HG03354 (cell line): ENCODE data around the gene AP1G2.

Source experiments
- ATAC-seq: cut with Tn5 transposase; IDR thresholded peaks from one replicate; pipeline ENCODE4 v1.9.1; 2021; ENCODE audit warnings: mild to moderate bottlenecking; ENCODE audit not compliant: unreplicated experiment, poor library complexity, severe bottlenecking

AP1G2 gene

DNA sequence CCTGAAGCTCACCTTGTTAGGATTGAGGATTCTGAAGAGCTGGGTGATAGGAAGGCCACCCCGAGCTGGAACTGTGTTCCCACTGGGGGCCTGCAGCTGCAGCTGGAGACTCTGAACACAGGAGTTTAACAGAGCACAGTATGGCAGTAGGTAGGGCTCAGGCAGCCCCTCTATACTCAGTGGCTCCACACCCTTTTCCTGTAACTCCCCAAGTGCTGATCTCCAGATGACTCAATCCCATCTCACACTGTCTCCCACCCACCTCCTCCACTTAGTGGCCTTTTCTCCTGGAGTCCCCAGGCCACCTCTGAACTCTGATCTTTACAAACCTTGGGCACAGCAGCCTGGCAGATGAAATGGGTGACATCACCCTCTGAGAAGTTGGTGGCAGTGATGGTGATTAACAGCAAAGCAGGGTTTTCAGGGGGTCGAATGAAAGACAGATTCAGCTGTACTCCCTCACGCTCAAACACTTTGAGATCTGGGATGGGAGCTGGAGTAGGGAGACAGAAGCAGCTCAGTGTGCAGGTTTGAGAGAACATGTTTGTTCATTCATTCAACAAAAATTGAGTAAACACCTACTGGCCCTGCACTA, 7.6 kb downstream of the AP1G2 start:
- ATAC-seq, result no peak

DNA sequence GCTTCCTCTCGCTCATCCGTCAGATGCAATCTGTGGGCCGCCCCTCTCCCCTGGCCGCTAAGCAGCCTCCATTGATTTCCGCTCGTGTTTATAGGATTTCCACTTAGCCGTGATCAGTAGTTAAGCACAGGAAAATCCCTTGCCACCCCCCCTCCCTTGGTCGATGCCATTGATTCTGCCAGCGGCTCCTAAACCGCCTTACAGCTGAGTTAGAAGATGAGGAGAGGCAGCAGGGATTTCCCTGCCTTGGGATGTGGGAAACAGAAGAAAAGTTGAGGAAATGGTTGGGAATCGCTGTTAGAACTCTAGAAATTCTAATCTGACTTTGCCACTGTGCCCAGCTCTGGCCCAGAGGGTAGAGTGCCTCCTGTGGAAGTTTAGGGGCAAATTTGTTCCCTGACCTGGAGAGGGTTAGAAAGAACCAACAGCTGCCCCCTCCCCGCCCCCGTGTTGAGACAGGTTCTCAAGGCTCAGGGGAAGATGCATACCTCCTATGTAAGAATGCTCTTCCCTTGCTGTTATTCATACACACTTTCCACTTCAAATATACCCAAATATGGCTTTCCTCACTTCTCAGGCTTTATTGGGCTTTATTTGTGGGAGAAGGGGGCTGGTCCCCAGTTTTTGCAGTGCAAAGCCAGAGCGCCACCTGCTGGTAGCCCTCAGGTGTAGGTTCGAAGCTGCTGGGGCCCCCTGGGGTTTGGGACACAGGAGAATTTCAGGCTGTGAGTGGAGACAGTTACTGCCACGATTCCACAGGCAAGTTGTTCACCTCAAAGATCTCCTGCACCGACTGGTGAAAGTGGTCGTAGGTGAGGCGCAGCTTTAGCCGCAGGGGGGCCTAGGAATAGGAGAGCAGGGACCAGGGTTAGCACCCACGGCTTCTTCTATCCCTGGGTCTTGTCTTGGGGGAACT, 8.3 kb downstream of the AP1G2 start:
- no peak for ATAC-seq

DNA sequence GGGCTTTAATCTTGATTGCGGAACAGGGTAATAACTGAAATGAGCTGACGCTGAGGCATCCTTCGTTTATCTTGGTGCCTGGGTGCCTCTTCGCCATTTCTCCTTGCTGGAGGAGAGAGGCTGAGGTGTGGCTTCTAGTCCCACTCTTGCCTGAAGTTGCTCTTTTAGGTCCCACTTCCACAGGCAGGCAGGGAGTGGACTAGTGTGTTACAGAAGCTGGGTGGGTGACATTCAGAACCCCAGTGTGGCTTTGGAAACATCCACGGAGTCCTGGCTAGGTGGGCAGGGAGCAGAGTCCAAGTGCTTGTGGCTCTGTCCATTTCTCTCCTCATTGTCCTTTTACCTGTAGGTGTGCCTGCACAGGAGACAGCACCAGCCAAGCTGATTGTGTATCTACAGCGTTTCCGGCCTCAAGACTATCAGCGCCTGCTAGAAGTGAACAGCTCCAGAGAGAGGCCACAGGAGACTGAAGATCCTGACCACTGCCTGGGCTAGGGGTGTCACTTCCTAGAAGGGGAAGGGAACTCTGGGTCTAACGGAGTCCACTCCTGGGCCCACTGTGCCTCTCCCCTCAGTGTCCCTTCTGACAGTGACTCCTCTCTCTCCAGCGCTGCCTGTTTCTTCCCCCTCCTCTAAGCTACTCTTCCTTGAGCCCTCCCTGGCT, 9.1 kb downstream of the AP1G2 start:
- no peak for ATAC-seq

DNA sequence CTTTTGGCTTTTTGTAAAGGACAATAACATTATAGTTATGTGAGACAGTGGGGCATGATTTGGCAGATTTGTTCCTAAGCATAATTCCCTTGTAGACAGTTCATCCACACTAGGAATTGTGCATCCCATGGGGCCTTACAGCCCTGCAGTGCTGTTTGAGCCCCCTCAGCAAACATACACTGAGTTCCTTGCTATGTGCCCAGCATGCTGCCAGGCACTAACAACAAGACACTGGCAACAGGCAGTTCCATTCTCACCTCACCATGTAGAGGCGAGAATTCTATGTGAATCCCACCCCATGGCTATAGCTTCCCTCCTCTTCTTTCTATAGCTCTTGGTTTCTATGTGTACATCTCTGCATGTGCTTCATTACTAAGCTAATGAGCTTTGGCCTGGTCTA, 9.6 kb downstream of the AP1G2 start:
- ATAC-seq, result no peak

DNA sequence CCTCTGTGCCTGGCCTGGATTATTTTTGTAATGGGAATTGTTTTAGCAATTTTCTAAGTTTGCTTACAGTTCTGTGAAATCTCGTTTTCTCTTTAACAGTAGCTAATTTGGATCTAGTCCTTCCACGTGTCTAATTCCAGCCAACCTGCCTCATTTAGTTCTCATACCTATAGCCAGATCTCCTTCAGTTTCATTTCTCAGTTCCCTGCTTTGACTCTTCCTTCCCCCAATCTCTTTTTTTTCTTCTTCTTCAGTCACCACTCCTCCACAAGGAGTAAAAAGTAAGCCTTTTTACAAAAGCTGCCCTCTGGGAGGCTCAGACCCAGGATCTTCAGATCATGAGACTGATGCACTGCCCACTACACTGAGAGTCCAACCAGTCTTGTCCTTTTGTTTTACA, 10.1 kb downstream of the AP1G2 start:
- no peak for ATAC-seq

DNA sequence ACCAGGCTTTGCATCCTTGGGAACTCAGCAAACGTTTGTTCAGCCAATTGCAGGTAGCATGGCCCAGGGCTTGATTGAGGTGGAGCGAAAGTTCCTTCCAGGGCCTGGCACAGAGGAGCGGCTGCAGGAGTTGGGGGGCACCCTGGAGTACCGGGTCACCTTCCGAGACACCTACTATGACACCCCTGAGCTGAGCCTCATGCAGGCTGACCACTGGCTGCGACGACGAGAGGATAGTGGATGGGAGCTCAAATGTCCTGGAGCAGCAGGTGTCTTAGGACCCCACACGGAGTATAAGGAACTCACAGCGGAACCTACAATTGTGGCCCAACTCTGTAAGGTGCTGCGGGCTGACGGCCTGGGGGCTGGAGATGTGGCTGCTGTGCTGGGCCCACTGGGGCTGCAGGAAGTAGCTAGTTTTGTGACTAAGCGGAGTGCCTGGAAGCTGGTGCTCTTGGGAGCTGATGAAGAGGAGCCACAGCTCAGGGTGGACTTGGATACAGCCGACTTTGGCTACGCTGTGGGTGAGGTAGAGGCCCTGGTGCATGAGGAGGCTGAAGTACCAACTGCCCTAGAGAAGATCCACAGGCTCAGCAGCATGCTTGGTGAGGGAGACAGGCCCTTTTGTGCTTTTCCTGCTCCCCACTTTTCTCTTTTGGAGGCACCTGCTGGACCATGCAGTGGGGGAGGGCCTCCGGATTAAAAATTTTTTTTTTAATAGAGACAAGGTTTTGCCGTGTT, 10.7 kb downstream of the AP1G2 start:
- no peak for ATAC-seq

DNA sequence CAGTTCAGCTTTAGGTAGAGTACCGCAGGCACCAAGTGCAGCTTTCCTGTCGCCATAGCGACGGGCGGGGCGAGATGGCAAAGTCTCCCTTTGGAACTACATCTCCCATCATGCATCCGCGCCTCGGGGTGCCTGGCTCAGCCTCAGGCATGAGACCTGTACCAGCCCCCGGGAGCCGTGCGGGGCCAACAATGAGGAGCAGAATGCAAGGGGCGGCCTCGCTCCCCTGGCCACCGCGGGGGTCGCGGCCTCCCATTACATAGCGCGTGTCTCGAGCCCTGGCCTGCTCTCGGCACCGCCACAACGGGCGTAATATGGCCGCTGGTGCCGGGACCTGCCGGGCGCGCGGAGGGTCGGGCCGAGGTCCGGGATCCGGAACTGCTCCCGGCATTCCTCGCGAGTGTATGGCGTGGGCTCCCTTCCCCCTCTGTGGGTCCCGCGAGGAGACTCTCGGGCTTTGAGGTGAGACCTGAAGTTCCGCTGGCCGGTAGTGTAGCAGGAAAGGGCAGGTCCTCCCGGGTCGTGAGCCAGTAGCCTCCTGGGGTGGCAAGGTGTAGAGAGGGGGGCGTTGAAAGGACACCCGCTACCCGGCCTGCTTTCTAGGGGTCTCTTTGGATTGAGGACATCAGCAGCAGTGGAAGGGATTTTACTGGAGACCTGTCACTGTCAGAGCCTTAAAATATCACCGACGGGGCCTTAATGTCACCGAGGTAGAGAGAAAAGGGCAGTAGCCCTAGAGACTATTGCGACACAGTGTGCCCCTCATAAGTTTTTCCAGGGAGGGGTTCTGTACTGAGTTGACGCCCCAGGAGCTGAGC, 11.5 kb downstream of the AP1G2 start, which contains the start of gene THTPA:
TSS of gene THTPA (plus strand) at position 390 of the 818 bp plus-strand sequence. CDS start 487 bp downstream, outside the sequence.
- ATAC-seq, result peak; percentile 87

DNA sequence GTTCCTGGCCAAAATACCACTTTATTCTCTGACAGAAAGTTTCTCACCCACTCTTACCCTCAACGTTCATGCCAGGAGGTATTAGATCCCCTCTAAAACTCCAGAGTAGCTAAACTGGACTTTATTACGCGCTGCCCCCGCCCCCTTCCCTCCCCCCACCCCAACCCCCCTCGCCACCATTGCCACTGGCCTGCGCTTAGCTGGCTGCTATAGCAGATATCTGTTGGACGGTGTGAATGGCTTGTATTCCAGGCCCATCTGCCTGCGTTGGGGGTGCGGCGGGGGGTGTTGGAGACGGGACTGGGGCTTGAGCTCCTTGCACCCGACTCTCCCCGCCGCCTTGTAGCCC, 12.1 kb downstream of the AP1G2 start:
- no peak for ATAC-seq

DNA sequence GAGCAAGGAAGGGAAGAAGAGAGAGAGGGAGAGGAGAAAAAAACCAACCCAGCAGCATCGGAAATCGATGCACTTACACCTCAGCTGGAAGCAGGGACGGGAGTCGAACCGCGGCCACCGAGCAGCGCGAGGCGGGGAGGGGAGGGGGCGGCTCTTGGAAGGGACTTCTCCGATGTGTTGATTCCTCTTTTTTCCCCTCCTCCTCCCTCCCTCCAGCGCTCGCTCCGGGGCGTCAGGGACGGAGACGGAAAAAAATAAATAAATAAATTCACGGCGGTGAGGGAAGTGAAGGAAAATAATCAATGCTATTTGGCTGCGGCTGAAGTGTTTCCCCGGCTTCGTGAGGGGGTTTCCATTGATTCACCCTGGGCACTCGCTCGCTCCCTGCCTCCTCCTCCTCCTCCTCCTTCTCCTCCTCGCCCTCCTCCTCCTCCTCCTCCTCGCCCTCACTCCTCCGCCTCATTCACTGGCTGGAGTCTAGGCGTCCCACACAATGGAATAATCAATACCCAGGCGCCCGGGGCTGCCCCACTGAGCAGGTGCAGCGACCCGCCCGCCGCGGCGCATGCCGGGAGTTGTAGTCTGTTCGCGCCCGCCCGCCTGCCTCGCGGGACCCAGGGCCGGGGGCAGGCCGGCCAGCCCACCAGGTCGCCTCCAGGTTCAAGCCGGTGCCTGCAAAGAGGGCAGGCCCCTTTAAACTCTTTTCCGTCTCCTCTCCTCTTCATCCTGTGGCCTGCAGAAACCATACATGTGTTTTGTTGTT, 16.1 kb downstream of the AP1G2 start, which contains the start of gene ZFHX2:
TSS of gene ZFHX2 (minus strand) at position 500 of the 763 bp plus-strand sequence. CDS start 16,440 bp downstream, outside the sequence.
- peak; percentile 56 for ATAC-seq

DNA sequence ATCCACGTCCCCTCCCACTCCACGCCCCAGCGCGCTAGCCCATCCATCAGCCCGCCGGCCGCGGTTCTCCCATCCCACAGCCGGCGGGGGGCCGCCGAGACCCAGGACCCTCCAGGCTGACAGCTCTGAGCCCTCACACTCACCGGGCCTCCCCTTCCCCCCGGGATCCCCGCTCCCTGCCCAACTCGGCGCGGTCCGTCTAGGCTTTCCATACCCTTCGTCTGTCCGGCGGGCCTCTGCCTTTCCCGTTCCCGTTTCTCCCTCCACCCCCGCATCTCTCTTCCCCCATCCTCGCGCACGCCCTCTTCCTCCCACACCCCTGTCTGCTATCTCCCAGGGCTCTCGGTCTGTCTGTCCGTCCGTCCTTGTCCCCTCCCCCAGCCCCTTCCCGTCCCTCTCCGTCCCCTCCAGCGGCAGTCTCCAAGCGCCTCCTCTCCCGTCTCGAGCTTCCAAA, 16.8 kb downstream of the AP1G2 start:
- ATAC-seq, result no peak

DNA sequence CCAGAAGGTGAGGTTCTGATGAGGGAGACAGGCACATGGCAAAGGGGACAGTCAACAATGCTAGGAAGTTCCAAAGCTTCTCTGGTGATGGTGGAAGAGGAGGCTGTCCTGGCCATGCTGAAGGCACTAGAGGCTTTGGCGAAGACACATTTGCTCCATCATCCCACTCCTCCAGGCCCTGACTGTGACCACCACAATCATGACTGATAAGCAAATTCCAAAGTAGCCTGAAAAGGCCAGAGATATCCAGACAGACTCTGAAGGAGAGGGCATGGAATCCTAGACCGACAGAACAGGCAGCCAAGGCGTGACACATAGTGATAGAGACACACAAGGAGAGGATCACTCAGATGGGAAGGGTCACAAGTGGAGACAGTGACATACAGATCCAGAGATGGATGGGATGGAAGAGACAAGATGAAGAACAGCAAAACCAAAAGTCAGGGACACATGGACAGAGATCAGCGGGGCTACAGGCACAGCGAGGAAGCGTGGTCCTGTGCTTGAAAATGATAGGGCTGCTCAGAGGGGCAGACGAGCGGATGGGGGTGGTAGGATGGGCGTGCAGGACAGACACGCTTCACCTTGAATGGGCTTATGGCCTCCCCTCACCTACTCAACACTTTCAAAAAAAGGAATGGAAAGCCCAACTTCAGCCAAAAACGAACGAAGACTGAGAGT, 17.3 kb downstream of the AP1G2 start:
- no peak for ATAC-seq

DNA sequence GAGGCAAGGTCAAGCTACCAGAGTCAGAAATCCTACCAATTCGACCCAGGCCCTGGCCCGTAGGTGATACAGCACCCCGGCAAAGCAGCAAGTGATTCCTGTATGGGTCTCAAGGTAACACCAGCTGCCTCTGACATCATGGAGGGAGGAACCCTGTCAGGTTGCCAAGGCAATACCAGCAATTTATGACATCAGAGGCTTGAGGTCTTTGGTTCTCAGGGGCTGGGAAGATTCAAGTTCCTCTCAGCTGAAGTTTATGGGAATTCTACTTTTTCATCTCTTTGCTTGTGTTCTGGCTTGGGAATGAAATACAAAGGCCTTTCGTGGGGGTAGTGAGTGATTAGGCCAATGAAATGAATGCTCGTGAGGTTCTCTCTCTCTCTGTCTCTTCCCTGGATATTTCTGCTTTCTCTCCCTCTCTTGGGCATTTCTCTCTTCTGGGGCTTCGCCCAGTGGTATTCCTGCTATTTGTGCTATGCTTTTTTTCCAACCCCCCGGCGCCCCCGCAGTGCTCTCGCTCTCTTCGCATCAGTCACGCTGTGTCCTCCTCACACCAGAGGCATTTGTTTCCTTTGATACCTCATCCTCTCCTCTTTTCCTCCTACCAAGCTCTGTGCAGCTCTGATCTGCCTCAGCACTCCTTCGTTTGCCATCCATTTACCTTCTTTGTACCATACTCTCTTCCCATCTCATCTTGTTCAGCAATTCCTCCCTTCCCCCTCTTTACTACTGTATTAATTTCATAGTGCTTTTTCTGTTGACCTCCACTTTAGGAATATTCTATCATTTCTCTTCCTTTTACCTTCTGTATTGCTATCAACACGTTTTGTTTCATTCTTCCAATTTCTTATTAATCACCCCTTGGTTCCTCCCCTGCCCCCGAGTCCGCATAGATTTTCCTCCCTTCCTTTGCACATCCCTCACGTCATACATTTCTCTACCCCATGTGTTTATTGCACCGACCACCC, 19.0 kb downstream of the AP1G2 start:
- no peak for ATAC-seq

DNA sequence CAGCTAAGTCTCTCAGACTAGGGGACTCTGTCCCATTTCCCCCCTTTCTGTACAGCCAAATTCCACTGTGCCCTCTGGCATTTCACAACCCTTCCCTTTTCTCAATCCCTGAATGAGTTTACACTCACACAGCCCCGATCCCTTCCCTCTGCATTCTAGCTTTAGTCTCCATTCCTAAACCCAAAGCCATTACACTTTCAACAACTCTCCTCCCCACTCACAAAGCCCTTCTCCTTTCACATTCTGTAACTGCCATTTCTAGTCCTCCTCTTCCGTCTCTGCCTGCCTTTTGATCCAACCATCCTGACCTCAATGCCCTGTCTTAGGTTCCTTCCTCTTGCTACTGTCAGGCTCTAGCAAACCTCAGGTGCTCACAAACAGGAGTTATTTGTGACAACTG, 19.7 kb downstream of the AP1G2 start:
- no peak for ATAC-seq

DNA sequence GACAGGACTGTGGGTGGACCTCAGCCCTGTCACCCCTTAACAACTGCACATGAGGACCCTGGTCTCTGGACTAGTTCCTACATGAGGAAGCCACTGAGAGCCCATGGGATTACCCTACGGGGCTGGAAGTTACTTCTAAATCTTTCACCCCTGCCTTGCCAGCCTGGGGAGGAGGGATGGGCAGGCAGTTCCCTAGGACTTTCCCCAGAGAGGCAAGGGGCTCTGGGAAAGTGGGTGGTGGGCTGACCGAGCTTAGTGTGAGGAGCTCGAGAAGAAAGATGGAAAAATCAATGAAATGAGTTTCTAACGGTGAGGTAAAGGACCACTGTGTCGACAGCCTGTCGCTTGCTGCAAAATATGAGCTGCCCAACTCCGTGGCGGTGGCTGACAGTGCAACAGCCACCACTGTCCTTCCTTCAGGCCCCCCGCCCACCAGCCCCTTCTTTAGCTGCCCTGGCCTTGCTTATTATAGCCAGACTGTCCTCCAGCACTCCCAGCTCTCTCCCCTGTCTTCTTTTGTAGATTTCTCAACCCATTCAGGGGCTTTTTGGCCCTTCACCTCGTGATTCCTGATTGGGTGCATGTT, 21.0 kb downstream of the AP1G2 start:
- ATAC-seq, result no peak

DNA sequence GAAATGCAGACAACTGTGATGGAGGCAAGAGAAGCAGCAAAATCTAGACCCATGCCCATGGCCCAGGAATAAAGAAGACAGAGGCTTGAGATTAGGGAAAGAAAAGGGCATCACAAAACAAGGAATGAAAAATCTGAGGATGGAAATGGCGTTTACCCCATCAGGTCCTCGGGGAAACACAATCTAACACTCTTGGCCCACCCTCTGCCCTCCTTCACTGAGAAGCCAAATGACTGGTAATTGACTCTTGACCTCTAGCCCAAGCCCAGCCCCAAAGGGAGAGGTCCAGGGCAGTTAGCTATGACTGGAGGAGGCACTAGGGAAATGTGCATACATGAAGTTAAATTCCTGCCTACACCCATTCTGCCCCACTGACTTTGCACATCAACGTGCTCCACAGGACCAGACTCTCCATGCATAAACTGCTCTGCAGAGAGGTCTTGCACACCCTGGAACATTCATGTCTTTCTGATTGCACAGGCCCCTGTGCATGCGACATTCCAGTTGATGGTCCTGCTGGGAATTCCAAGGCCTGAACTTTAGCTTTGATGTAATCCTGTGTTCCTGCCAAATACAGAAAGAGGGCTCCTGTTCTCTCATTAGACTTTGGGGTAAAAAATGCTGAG, 21.7 kb downstream of the AP1G2 start:
- no peak for ATAC-seq
